ENCODE data around the gene GGNBP2.
A peak's percentile ranks its signal among the peaks of the same experiment; 100 is the strongest.
"Not testable (repeated sequence)": the region's sequence is repeated elsewhere in the genome, so short reads cannot be mapped to it uniquely, and the experiment has no call there.

The GGNBP2 gene, protein sequence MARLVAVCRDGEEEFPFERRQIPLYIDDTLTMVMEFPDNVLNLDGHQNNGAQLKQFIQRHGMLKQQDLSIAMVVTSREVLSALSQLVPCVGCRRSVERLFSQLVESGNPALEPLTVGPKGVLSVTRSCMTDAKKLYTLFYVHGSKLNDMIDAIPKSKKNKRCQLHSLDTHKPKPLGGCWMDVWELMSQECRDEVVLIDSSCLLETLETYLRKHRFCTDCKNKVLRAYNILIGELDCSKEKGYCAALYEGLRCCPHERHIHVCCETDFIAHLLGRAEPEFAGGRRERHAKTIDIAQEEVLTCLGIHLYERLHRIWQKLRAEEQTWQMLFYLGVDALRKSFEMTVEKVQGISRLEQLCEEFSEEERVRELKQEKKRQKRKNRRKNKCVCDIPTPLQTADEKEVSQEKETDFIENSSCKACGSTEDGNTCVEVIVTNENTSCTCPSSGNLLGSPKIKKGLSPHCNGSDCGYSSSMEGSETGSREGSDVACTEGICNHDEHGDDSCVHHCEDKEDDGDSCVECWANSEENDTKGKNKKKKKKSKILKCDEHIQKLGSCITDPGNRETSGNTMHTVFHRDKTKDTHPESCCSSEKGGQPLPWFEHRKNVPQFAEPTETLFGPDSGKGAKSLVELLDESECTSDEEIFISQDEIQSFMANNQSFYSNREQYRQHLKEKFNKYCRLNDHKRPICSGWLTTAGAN

GRCh38 chr17:36544307-36545076 is at the start of gene GGNBP2:
Gene GGNBP2 (plus strand): TSS chr17:36544919. CDS start chr17:36545725, 806 bp downstream.
- peak; percentile 92 for DNase-seq (ENCODE audit: low spot score)

DNA sequence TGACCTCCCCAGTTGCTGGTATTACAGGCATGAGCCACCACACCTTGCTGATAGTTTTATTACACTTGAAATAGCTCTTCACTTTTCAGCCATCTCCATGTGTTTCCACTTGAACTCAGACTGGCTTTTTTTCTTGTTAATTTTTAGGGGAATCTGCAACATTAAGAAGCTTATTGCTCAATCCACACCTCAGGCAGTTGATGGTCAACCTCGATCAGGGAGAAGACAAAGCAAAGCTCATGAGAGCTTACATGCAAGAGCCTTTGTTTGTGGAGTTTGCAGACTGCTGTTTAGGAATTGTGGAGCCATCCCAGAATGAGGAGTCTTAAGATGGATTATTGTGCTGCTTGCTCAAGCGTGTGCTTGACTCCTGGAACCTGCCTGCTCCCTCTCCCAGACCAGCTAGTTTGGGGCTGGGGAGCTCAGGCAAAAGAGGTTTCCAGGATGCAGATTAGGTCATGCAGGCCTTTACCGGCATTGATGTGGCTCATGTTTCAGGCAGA is 49.6 kb upstream of the GGNBP2 start:
- no peak for DNase-seq (ENCODE audit: low spot score)

DNA sequence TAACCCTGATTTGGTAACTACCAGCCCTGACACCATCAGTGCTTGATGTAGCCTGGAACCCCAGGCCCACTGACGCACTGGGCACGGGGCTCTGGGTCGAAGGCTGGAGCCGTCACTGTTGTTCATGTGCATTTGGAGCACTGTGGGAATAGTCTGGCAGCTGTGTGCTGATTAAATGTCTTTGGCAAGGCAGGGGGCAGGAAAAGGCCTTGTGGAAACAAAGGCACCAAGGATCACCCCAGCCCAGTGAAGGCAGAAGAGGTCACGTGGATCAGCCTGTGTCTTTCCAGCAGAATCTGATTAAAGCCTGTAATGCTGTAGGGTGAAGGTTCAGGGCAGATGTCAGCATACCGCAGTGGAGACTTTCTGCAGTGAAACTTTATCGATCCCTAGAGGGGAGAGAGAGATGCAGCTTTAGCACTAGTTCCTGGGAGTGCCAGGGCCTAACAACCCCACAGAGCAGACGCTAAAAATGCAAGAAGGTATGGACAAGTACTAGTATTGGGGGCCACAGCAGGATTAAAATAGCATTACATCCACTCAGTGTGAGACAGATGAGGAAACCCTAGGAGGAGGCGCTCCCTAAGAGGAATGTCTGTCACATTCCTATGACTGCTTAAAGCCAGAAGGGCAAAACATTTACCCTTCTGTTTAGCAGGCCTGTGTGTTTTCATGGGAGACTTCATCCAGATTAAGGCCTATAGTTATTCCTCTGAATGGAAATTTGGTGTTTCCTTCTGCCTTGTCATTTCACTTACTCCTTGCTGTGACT is 48.5 kb upstream of the GGNBP2 start:
- no peak for DNase-seq (ENCODE audit: low spot score)

DNA sequence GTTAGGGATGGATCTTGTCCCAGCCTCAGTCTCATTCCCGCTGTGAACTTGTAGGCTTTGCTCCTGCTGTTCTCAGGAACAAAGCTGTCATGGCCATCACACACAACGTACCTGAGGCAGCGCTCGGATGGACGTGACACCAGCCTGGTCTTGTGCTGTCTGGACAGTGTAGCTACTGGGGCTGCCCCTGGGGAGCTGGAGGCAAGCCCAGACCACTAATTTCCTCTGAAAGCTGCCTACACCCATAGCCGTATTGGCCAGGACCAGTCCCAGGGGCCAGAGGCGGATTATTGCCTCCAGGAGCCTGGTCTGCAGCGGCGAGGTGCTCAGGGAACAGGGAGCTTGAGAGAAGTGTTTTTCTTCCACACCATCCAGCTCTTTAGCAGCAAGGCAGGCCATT is 46.6 kb upstream of the GGNBP2 start:
- DNase-seq (ENCODE audit: low spot score): no peak

- DNase-seq (ENCODE audit: low spot score): no peak
Measured at GRCh38 chr17:36498560-36499300, 46.0 kb upstream of the GGNBP2 start.

- peak; percentile 76 for DNase-seq (ENCODE audit: low spot score)
Measured at GRCh38 chr17:36500745-36501225, 43.9 kb upstream of the GGNBP2 start.

DNA sequence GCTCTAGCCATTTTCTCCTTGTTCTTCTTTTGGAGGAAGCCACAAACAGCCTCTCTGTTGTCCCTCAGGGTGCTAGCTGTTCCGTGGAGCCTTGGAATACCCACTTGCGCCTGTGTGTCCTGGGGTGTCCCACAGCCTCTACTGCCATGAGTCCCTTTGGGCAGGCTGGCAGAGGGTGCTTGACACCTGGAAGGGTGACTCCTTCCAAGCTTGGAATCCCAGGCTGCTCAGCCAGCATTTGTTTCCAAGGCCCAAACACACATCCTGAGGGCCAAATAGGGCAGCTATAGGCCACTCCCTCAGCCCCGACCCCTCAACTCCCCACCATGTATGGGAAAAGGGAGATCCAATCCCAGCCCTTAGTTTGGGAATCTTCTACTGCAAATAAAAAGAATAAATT is 43.4 kb upstream of the GGNBP2 start:
- no peak for DNase-seq (ENCODE audit: low spot score)

GRCh38 chr17:36501963-36502362 is 42.8 kb upstream of the GGNBP2 start:
- DNase-seq (ENCODE audit: low spot score): no peak

GRCh38 chr17:36503456-36504155 is 41.1 kb upstream of the GGNBP2 start:
- no peak for DNase-seq (ENCODE audit: low spot score)

- DNase-seq (ENCODE audit: low spot score): no peak
Measured at GRCh38 chr17:36504156-36504545, 40.6 kb upstream of the GGNBP2 start.

GRCh38 chr17:36505171-36505570 is 39.5 kb upstream of the GGNBP2 start:
- no peak for DNase-seq (ENCODE audit: low spot score)

GRCh38 chr17:36506249-36506826 is 38.4 kb upstream of the GGNBP2 start:
- DNase-seq (ENCODE audit: low spot score): no peak

GRCh38 chr17:36506831-36507230 is 37.9 kb upstream of the GGNBP2 start:
- no peak for DNase-seq (ENCODE audit: low spot score)

GRCh38 chr17:36507266-36507665 is 37.5 kb upstream of the GGNBP2 start:
- no peak for DNase-seq (ENCODE audit: low spot score)

GRCh38 chr17:36508439-36508838 is 36.3 kb upstream of the GGNBP2 start:
- DNase-seq (ENCODE audit: low spot score): not testable (repeated sequence)

GRCh38 chr17:36509272-36509985 is 35.3 kb upstream of the GGNBP2 start:
- no peak for DNase-seq (ENCODE audit: low spot score)

- DNase-seq (ENCODE audit: low spot score): no peak
Measured at GRCh38 chr17:36510636-36511035, 34.1 kb upstream of the GGNBP2 start.

GRCh38 chr17:36511216-36511615 is 33.5 kb upstream of the GGNBP2 start:
- no peak for DNase-seq (ENCODE audit: low spot score)

- DNase-seq (ENCODE audit: low spot score): no peak
Measured at GRCh38 chr17:36512641-36513040, 32.1 kb upstream of the GGNBP2 start.

Data from kidney tubule cell (primary cell).